HepG2 (cell line): ENCODE measurements around the gene CNTFR. TPM values are rescaled to one million over a fixed set of nuclear protein-coding genes. Genes with fewer than 3 reads are reported as not detected.

ENCODE experiments used
- CREB1 ChIP-seq, 2 experiments: fragments of 450-650 bp in 1 of 2; IDR thresholded peaks; 2 replicates each; pipeline ENCODE4 v1.6.1; 2016 to 2017; ENCODE audit warnings: control low read depth in 1 of 2, mild to moderate bottlenecking in 1 of 2, missing compliant biosample characterization in 1 of 2, missing genetic modification characterization in 1 of 2
- EP300 ChIP-seq, 3 experiments: sonication (generic) in 1 of 3; formaldehyde crosslinking in 1 of 3; IDR thresholded peaks; 2 replicates each; pipeline versions ENCODE4 v1.5.1 to v1.6.1; 2011 to 2020; ENCODE audit warnings: low read depth in 2 of 3, low read length in 2 of 3, borderline replicate concordance in 1 of 3, improper control_type of control experiment in 1 of 3, mild to moderate bottlenecking in 1 of 3, missing genetic modification reagents in 1 of 3, moderate library complexity in 1 of 3
- FLYWCH1 ChIP-seq: sonication (generic); formaldehyde crosslinking; IDR thresholded peaks from 2 replicates; pipeline ENCODE4 v1.8.1; 2023; ENCODE audit warnings: mild to moderate bottlenecking, missing genetic modification reagents
- HNRNPL ChIP-seq: fragments of 200-400 bp; formaldehyde crosslinking; IDR thresholded peaks from 2 replicates; pipeline ENCODE4 v1.6.1; 2017; ENCODE audit warnings: mild to moderate bottlenecking, low read depth, low read length
- MIER2 ChIP-seq: IDR thresholded peaks from 2 replicates; pipeline ENCODE4 v1.6.1; 2016; ENCODE audit warnings: missing biosample characterization, missing genetic modification reagents
- SMC3 ChIP-seq: IDR thresholded peaks from 2 replicates; pipeline ENCODE4 v1.6.1; 2011; ENCODE audit warnings: low read length, improper control_type of control experiment
- SOX13 ChIP-seq, 3 experiments: fragments of 450-650 bp in 1 of 3; sonication (generic) in 1 of 3; formaldehyde crosslinking in 1 of 3; IDR thresholded peaks in 2 of 3; conservative IDR thresholded peaks in 1 of 3; 2 replicates each; pipeline versions ENCODE4 v1.5.0 to v1.6.1; 2016 to 2020; ENCODE audit warnings: antibody characterized with exemption in 1 of 3, mild to moderate bottlenecking in 1 of 3, missing compliant biosample characterization in 1 of 3, missing genetic modification reagents in 1 of 3, moderate library complexity in 1 of 3
- SOX5 ChIP-seq: IDR thresholded peaks from 2 replicates; pipeline ENCODE4 v1.6.1; 2016; ENCODE audit warnings: borderline replicate concordance
- ZBTB7B ChIP-seq: sonication (generic); formaldehyde crosslinking; IDR thresholded peaks from 2 replicates; pipeline ENCODE4 v1.4.0; 2020; ENCODE audit warnings: missing genetic modification reagents
- ZNF776 ChIP-seq: sonication (generic); formaldehyde crosslinking; IDR thresholded peaks from 2 replicates; pipeline ENCODE4 v1.4.0; 2020; ENCODE audit warnings: mild to moderate bottlenecking, missing genetic modification reagents
- polyA plus RNA-seq, 8 experiments: library from polyadenylated mRNA; depleted of rRNA in 3 of 8; stranded (reverse) in 7 of 8; unstranded in 1 of 8; fragments of >200 nt; fragmentation: Illumina TruSeq in 4 of 8; extraction: Trizol in 4 of 8; gene quantifications; 2 replicates each; pipeline versions ENCODE4 v1.2.1 to v1.2.3, GENCODE V29; 2011 to 2016; ENCODE audit warnings: low read depth in 4 of 8, missing spikeins in 1 of 8, mixed read lengths in 1 of 8; ENCODE audit not compliant: insufficient read depth in 1 of 8
- total RNA-seq, 5 experiments: library from RNA; depleted of rRNA; stranded (reverse); fragments of >200 nt; fragmentation: Illumina TruSeq; extraction: Trizol; gene quantifications; 2 replicates each; pipeline ENCODE4 v1.2.3, GENCODE V29; 2016; ENCODE audit warnings: low read depth in 1 of 5
- TF ChIP-seq, protein P1 (sequence below): sonication (generic); formaldehyde crosslinking; IDR thresholded peaks from 2 replicates; pipeline ENCODE4 v1.4.0; 2020; ENCODE audit warnings: missing genetic modification reagents
- TF ChIP-seq, protein P2 (sequence below): sonication (generic); formaldehyde crosslinking; IDR thresholded peaks from 2 replicates; pipeline ENCODE4 v1.9.0; 2022; ENCODE audit warnings: missing genetic modification reagents, mild to moderate bottlenecking, borderline replicate concordance
- TF ChIP-seq, protein P3 (sequence below): sonication (generic); formaldehyde crosslinking; IDR thresholded peaks from 2 replicates; pipeline ENCODE4 v1.5.0; 2020; ENCODE audit warnings: mild to moderate bottlenecking, missing genetic modification reagents, moderate library complexity

The CNTFR gene
- total and polyA plus RNA-seq, 2 of the 13 experiments (the other 11 are each of a cell fraction or from before 2014, with no cell fraction given): not detected

DNA sequence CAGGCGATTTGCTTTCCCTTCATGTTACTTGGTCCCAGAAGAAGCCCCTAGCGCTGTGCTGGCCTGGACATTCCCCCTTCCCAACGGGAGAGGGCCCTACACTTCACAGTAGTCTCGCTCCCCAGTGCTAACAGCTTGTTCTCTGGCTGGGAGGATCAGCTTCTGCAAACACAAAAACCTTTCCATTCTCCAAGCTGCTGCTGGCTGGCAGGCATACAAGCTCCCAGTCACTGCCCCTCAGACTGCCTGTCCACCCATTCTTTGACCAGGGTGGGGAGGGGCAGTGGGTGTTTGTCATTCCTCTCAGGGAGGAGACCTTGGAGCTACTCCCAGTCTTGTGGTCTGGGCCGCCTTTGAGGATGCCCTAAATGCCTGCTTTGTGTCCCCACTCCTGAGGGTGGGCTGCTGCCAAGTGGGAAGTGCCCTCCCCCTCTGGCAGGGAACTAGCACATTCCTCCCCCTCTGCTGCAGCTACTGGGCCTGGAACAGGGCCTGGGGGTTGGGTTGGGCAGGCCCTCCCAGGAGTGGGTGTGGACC, 87.6 kb downstream of the CNTFR start (continued):
- TF ChIP-seq CREB1 (IDR thresholded peaks at IDR 0.05): no peak
- no peak for TF ChIP-seq CREB1 (CRISPR knock-in tag; IDR thresholded peaks at IDR 0.05)
- TF ChIP-seq MIER2: peak; percentile 57; the same call in 1 of the 2 replicates
- TF ChIP-seq SMC3: peak; percentile 39; the same call in 1 of the 2 replicates
- TF ChIP-seq, protein P1, sequence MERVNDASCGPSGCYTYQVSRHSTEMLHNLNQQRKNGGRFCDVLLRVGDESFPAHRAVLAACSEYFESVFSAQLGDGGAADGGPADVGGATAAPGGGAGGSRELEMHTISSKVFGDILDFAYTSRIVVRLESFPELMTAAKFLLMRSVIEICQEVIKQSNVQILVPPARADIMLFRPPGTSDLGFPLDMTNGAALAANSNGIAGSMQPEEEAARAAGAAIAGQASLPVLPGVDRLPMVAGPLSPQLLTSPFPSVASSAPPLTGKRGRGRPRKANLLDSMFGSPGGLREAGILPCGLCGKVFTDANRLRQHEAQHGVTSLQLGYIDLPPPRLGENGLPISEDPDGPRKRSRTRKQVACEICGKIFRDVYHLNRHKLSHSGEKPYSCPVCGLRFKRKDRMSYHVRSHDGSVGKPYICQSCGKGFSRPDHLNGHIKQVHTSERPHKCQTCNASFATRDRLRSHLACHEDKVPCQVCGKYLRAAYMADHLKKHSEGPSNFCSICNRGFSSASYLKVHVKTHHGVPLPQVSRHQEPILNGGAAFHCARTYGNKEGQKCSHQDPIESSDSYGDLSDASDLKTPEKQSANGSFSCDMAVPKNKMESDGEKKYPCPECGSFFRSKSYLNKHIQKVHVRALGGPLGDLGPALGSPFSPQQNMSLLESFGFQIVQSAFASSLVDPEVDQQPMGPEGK (CRISPR knock-in tag): peak; percentile 45; the same call in 1 of the 2 replicates
- TF ChIP-seq EP300 (IDR thresholded peaks at IDR 0.05; ENCODE audit: low read depth in 2 of 2, low read length in 2 of 2): peak in 1 of 2 experiments; percentile 10; a peak in 1 of 4 replicates
- TF ChIP-seq EP300 (CRISPR knock-in tag; IDR thresholded peaks at IDR 0.05; ENCODE audit: borderline replicate concordance): no peak
- TF ChIP-seq SOX5: no peak
- peak; percentile 28; the same call in 1 of the 2 replicates for TF ChIP-seq ZBTB7B (CRISPR knock-in tag)
- TF ChIP-seq, protein P2, sequence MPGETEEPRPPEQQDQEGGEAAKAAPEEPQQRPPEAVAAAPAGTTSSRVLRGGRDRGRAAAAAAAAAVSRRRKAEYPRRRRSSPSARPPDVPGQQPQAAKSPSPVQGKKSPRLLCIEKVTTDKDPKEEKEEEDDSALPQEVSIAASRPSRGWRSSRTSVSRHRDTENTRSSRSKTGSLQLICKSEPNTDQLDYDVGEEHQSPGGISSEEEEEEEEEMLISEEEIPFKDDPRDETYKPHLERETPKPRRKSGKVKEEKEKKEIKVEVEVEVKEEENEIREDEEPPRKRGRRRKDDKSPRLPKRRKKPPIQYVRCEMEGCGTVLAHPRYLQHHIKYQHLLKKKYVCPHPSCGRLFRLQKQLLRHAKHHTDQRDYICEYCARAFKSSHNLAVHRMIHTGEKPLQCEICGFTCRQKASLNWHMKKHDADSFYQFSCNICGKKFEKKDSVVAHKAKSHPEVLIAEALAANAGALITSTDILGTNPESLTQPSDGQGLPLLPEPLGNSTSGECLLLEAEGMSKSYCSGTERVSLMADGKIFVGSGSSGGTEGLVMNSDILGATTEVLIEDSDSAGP (CRISPR knock-in tag): peak; percentile 19; the same call in 1 of the 2 replicates
- no peak for TF ChIP-seq SOX13 (IDR thresholded peaks at IDR 0.05)
- TF ChIP-seq SOX13 (CRISPR knock-in tag; conservative IDR thresholded peaks at IDR 0.05 in 1 of 2, IDR thresholded peaks at IDR 0.05 in 1 of 2): 0 out of 4 replicates have a peak, but pooled peaks of 1 of the 2 experiments have one; percentile 3
- 0 out of 2 replicates have a peak, but pooled peaks have one; percentile 8 for TF ChIP-seq ZNF776
- TF ChIP-seq HNRNPL: 0 out of 2 replicates have a peak, but pooled peaks have one; percentile 44
- TF ChIP-seq, protein P3, sequence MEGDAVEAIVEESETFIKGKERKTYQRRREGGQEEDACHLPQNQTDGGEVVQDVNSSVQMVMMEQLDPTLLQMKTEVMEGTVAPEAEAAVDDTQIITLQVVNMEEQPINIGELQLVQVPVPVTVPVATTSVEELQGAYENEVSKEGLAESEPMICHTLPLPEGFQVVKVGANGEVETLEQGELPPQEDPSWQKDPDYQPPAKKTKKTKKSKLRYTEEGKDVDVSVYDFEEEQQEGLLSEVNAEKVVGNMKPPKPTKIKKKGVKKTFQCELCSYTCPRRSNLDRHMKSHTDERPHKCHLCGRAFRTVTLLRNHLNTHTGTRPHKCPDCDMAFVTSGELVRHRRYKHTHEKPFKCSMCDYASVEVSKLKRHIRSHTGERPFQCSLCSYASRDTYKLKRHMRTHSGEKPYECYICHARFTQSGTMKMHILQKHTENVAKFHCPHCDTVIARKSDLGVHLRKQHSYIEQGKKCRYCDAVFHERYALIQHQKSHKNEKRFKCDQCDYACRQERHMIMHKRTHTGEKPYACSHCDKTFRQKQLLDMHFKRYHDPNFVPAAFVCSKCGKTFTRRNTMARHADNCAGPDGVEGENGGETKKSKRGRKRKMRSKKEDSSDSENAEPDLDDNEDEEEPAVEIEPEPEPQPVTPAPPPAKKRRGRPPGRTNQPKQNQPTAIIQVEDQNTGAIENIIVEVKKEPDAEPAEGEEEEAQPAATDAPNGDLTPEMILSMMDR: peak; percentile 56
- no peak for TF ChIP-seq FLYWCH1 (CRISPR knock-in tag)

Other genes starting within 250 kb of the CNTFR start
- 14.3 and 22.4 TPM in 2 replicates for gene MYORG, start 212.8 kb downstream of the CNTFR start, total RNA-seq (2016; rRNA removed; fragmentation: Illumina TruSeq; extraction: Trizol)
- 11.1 and 11.9 TPM in 2 replicates for gene MYORG, start 212.8 kb downstream of the CNTFR start, polyA plus RNA-seq (2011; rRNA removed)
- 3.7 and 3.9 TPM in 2 replicates for gene FAM219A, start 131.2 kb downstream of the CNTFR start, total RNA-seq (2016; rRNA removed; fragmentation: Illumina TruSeq; extraction: Trizol)
- 6.4 and 9.4 TPM in 2 replicates for gene FAM219A, start 131.2 kb downstream of the CNTFR start, polyA plus RNA-seq (2011; rRNA removed)
- not detected in 2 replicates for gene DNAI1, start 130.9 kb downstream of the CNTFR start, total RNA-seq (2016; rRNA removed; fragmentation: Illumina TruSeq; extraction: Trizol)
- gene DNAI1, start 130.9 kb downstream of the CNTFR start, polyA plus RNA-seq (2011; rRNA removed): not detected in 2 replicates
- 0.51 and 0.60 TPM in 2 replicates for gene ENHO, start 66.7 kb downstream of the CNTFR start, total RNA-seq (2016; rRNA removed; fragmentation: Illumina TruSeq; extraction: Trizol)
- gene ENHO, start 66.7 kb downstream of the CNTFR start, polyA plus RNA-seq (2011; rRNA removed): 0.08 TPM in 1 of 2 replicates, not detected in the other
- gene RPP25L, start 22.4 kb upstream of the CNTFR start, total RNA-seq (2016; rRNA removed; fragmentation: Illumina TruSeq; extraction: Trizol): 24.5 and 32.1 TPM in 2 replicates
- gene RPP25L, start 22.4 kb upstream of the CNTFR start, polyA plus RNA-seq (2011; rRNA removed): 27.3 and 31.2 TPM in 2 replicates
- 27.4 and 30.8 TPM in 2 replicates for gene DCTN3, start 30.8 kb upstream of the CNTFR start, total RNA-seq (2016; rRNA removed; fragmentation: Illumina TruSeq; extraction: Trizol)
- 32.8 and 34.5 TPM in 2 replicates for gene DCTN3, start 30.8 kb upstream of the CNTFR start, polyA plus RNA-seq (2011; rRNA removed)
- not detected in 2 replicates for gene ARID3C, start 39.3 kb upstream of the CNTFR start, total RNA-seq (2016; rRNA removed; fragmentation: Illumina TruSeq; extraction: Trizol)
- not detected in 2 replicates for gene ARID3C, start 39.3 kb upstream of the CNTFR start, polyA plus RNA-seq (2011; rRNA removed)
- 28.5 and 60.8 TPM in 2 replicates for gene SIGMAR1, start 48.1 kb upstream of the CNTFR start, total RNA-seq (2016; rRNA removed; fragmentation: Illumina TruSeq; extraction: Trizol)
- gene SIGMAR1, start 48.1 kb upstream of the CNTFR start, polyA plus RNA-seq (2011; rRNA removed): 38.9 and 45.9 TPM in 2 replicates
- gene GALT, start 57.0 kb upstream of the CNTFR start, total RNA-seq (2016; rRNA removed; fragmentation: Illumina TruSeq; extraction: Trizol): 21.1 and 40.4 TPM in 2 replicates
- 46.3 and 51.3 TPM in 2 replicates for gene GALT, start 57.0 kb upstream of the CNTFR start, polyA plus RNA-seq (2011; rRNA removed)
- gene IL11RA, start 62.5 kb upstream of the CNTFR start, total RNA-seq (2016; rRNA removed; fragmentation: Illumina TruSeq; extraction: Trizol): 0.83 and 2.0 TPM in 2 replicates
- gene IL11RA, start 62.5 kb upstream of the CNTFR start, polyA plus RNA-seq (2011; rRNA removed): 4.2 and 5.8 TPM in 2 replicates
- gene CCL27, start 72.9 kb upstream of the CNTFR start, total RNA-seq (2016; rRNA removed; fragmentation: Illumina TruSeq; extraction: Trizol): not detected in 2 replicates
- not detected in 2 replicates for gene CCL27, start 72.9 kb upstream of the CNTFR start, polyA plus RNA-seq (2011; rRNA removed)
- gene CCL19, start 101.6 kb upstream of the CNTFR start, total RNA-seq (2016; rRNA removed; fragmentation: Illumina TruSeq; extraction: Trizol): not detected in 2 replicates
- gene CCL19, start 101.6 kb upstream of the CNTFR start, polyA plus RNA-seq (2011; rRNA removed): not detected in 2 replicates
- gene CCL21, start 120.4 kb upstream of the CNTFR start, total RNA-seq (2016; rRNA removed; fragmentation: Illumina TruSeq; extraction: Trizol): not detected in 2 replicates
- gene CCL21, start 120.4 kb upstream of the CNTFR start, polyA plus RNA-seq (2011; rRNA removed): not detected in 2 replicates